ENCODE measurements around the gene RASSF1. TPM values are rescaled to one million over a fixed set of nuclear protein-coding genes. Genes with fewer than 3 reads are reported as not detected.

RASSF1 gene
- total and polyA plus RNA-seq, 2 donors: 17.6 to 40.3 TPM

GRCh38 chr3:50340147-50340447, 539 bp downstream of the RASSF1 start:
- WGBS: 8% methylated on average over 9 of the region's 9 CpGs
- peaks cover 24 to 56% of the 10 kb centered on the region in 2 donors for H3K4me1 ChIP-seq (ENCODE audit: control insufficient read depth in 2 of 2, insufficient read depth in 2 of 2, low read length in 2 of 2)

GRCh38 chr3:50339485-50340146, 1.0 kb downstream of the RASSF1 start:
- Histone ChIP-seq H3K4me3 (ENCODE audit: low read length in 2 of 2) (peak overlapping the region; percentile 16 to 31), H3K27me3 (ENCODE audit: control insufficient read depth in 2 of 2, insufficient read depth in 1 of 2, low read length in 1 of 2) (peaks cover 0 to 32% of the 10 kb centered on the region in 2 donors), H3K36me3 (ENCODE audit: control insufficient read depth in 2 of 2, insufficient read depth in 2 of 2, low read length in 1 of 2) (peaks cover 0 to 2% of the 10 kb centered on the region in 2 donors), H3K4me1 (ENCODE audit: control insufficient read depth in 2 of 2, insufficient read depth in 2 of 2, low read length in 2 of 2) (peaks cover 24 to 60% of the 10 kb centered on the region in 2 donors), H3K9me3 (ENCODE audit: control insufficient read depth in 2 of 2, insufficient read depth in 1 of 2, low read length in 1 of 2) (peaks cover 0 to 4% of the 10 kb centered on the region in 2 donors), H3K27ac (ENCODE audit: low read depth in 1 of 2, low read length in 1 of 2) (no peak overlapping the region)
- 71% methylated on average over 14 of the region's 14 CpGs for WGBS
- no peak for DNase-seq (ENCODE audit: low read depth in 6 of 9, low spot score in 9 of 9)

More at GRCh38 chr3:50340147-50340447, 539 bp downstream of the RASSF1 start:
- H3K36me3 ChIP-seq (ENCODE audit: control insufficient read depth in 2 of 2, insufficient read depth in 2 of 2, low read length in 1 of 2): no peaks in the 10 kb centered on the region
- peak overlapping the region; percentile 16 to 31 for H3K4me3 ChIP-seq (ENCODE audit: low read length in 2 of 2)
- H3K27ac ChIP-seq (ENCODE audit: low read depth in 1 of 2, low read length in 1 of 2): peak overlapping the region; percentile 4 to 77
- no peak for DNase-seq (ENCODE audit: low read depth in 6 of 9, low spot score in 9 of 9)
- peaks cover 0 to 4% of the 10 kb centered on the region in 2 donors for H3K9me3 ChIP-seq (ENCODE audit: control insufficient read depth in 2 of 2, insufficient read depth in 1 of 2, low read length in 1 of 2)
- peaks cover 0 to 32% of the 10 kb centered on the region in 2 donors for H3K27me3 ChIP-seq (ENCODE audit: control insufficient read depth in 2 of 2, insufficient read depth in 1 of 2, low read length in 1 of 2)

GRCh38 chr3:50338965-50339364, 1.7 kb downstream of the RASSF1 start:
- Histone ChIP-seq H3K36me3 (ENCODE audit: control insufficient read depth in 2 of 2, insufficient read depth in 2 of 2, low read length in 1 of 2) (peaks cover 0 to 8% of the 10 kb centered on the region in 2 donors), H3K4me3 (ENCODE audit: low read length in 2 of 2) (peak overlapping the region in 1 of 2 donors; percentile 86), H3K27me3 (ENCODE audit: control insufficient read depth in 2 of 2, insufficient read depth in 1 of 2, low read length in 1 of 2) (peaks cover 0 to 32% of the 10 kb centered on the region in 2 donors), H3K9me3 (ENCODE audit: control insufficient read depth in 2 of 2, insufficient read depth in 1 of 2, low read length in 1 of 2) (peaks cover 0 to 4% of the 10 kb centered on the region in 2 donors), H3K27ac (ENCODE audit: low read depth in 1 of 2, low read length in 1 of 2) (peak overlapping the region; percentile 19 to 61), H3K4me1 (ENCODE audit: control insufficient read depth in 2 of 2, insufficient read depth in 2 of 2, low read length in 2 of 2) (peaks cover 24 to 66% of the 10 kb centered on the region in 2 donors)
- WGBS: 31% methylated on average over 5 of the region's 5 CpGs
- DNase-seq (ENCODE audit: low read depth in 6 of 9, low spot score in 9 of 9): no peak

- WGBS: under 1% methylated on average over 79 of the region's 79 CpGs
- H3K4me1 ChIP-seq (ENCODE audit: control insufficient read depth in 2 of 2, insufficient read depth in 2 of 2, low read length in 2 of 2): peaks cover 24 to 70% of the 10 kb centered on the region in 2 donors
- peak overlapping the region; percentile 96 to 97 for H3K27ac ChIP-seq (ENCODE audit: low read depth in 1 of 2, low read length in 1 of 2)
- H3K36me3 ChIP-seq (ENCODE audit: control insufficient read depth in 2 of 2, insufficient read depth in 2 of 2, low read length in 1 of 2): peaks cover 1 to 15% of the 10 kb centered on the region in 2 donors
- H3K27me3 ChIP-seq (ENCODE audit: control insufficient read depth in 2 of 2, insufficient read depth in 1 of 2, low read length in 1 of 2): peaks cover 0 to 32% of the 10 kb centered on the region in 2 donors
- H3K4me3 ChIP-seq (ENCODE audit: low read length in 2 of 2): peak overlapping the region; percentile 68 to 86
- DNase-seq (ENCODE audit: low read depth in 6 of 9, low spot score in 9 of 9): peak; percentile 78 to 97 (median 87)
- H3K9me3 ChIP-seq (ENCODE audit: control insufficient read depth in 2 of 2, insufficient read depth in 1 of 2, low read length in 1 of 2): peaks cover 0 to 4% of the 10 kb centered on the region in 2 donors
Observed at GRCh38 chr3:50337175-50337861, 3.3 kb downstream of the RASSF1 start.

- H3K9me3 ChIP-seq (ENCODE audit: control insufficient read depth in 2 of 2, insufficient read depth in 1 of 2, low read length in 1 of 2): peaks cover 0 to 4% of the 10 kb centered on the region in 2 donors
- 4% methylated on average over 31 of the region's 31 CpGs for WGBS
- peak in 3 of 9 donors; percentile 30 to 55 (median 42) for DNase-seq (ENCODE audit: low read depth in 6 of 9, low spot score in 9 of 9)
- peak overlapping the region; percentile 68 to 86 for H3K4me3 ChIP-seq (ENCODE audit: low read length in 2 of 2)
- H3K27me3 ChIP-seq (ENCODE audit: control insufficient read depth in 2 of 2, insufficient read depth in 1 of 2, low read length in 1 of 2): peaks cover 0 to 32% of the 10 kb centered on the region in 2 donors
- H3K27ac ChIP-seq (ENCODE audit: low read depth in 1 of 2, low read length in 1 of 2): peak overlapping the region; percentile 96 to 97
- peaks cover 8 to 22% of the 10 kb centered on the region in 2 donors for H3K36me3 ChIP-seq (ENCODE audit: control insufficient read depth in 2 of 2, insufficient read depth in 2 of 2, low read length in 1 of 2)
- H3K4me1 ChIP-seq (ENCODE audit: control insufficient read depth in 2 of 2, insufficient read depth in 2 of 2, low read length in 2 of 2): peaks cover 24 to 69% of the 10 kb centered on the region in 2 donors
Observed at GRCh38 chr3:50336452-50337174, 4.0 kb downstream of the RASSF1 start.

- H3K27ac ChIP-seq (ENCODE audit: low read depth in 1 of 2, low read length in 1 of 2): peak overlapping the region in 1 of 2 donors; percentile 66
- DNase-seq (ENCODE audit: low read depth in 6 of 9, low spot score in 9 of 9): no peak
- H3K9me3 ChIP-seq (ENCODE audit: control insufficient read depth in 2 of 2, insufficient read depth in 1 of 2, low read length in 1 of 2): no peaks in the 10 kb centered on the region
- H3K4me3 ChIP-seq (ENCODE audit: low read length in 2 of 2): no peak overlapping the region
- peaks cover 0 to 13% of the 10 kb centered on the region in 2 donors for H3K27me3 ChIP-seq (ENCODE audit: control insufficient read depth in 2 of 2, insufficient read depth in 1 of 2, low read length in 1 of 2)
- peaks cover 19 to 49% of the 10 kb centered on the region in 2 donors for H3K4me1 ChIP-seq (ENCODE audit: control insufficient read depth in 2 of 2, insufficient read depth in 2 of 2, low read length in 2 of 2)
- peaks cover 29 to 43% of the 10 kb centered on the region in 2 donors for H3K36me3 ChIP-seq (ENCODE audit: control insufficient read depth in 2 of 2, insufficient read depth in 2 of 2, low read length in 1 of 2)
- WGBS: 92% methylated on average over 5 of the region's 5 CpGs
Observed at GRCh38 chr3:50334339-50335075, 6.1 kb downstream of the RASSF1 start.

GRCh38 chr3:50333744-50334328, 6.8 kb downstream of the RASSF1 start:
- Histone ChIP-seq H3K4me1 (ENCODE audit: control insufficient read depth in 2 of 2, insufficient read depth in 2 of 2, low read length in 2 of 2) (peaks cover 16 to 43% of the 10 kb centered on the region in 2 donors), H3K27ac (ENCODE audit: low read depth in 1 of 2, low read length in 1 of 2) (peak overlapping the region; percentile 20 to 66), H3K27me3 (ENCODE audit: control insufficient read depth in 2 of 2, insufficient read depth in 1 of 2, low read length in 1 of 2) (peaks cover 0 to 7% of the 10 kb centered on the region in 2 donors), H3K36me3 (ENCODE audit: control insufficient read depth in 2 of 2, insufficient read depth in 2 of 2, low read length in 1 of 2) (peaks cover 29 to 48% of the 10 kb centered on the region in 2 donors), H3K4me3 (ENCODE audit: low read length in 2 of 2) (no peak overlapping the region), H3K9me3 (ENCODE audit: control insufficient read depth in 2 of 2, insufficient read depth in 1 of 2, low read length in 1 of 2) (no peaks in the 10 kb centered on the region)
- no peak for DNase-seq (ENCODE audit: low read depth in 6 of 9, low spot score in 9 of 9)
- WGBS: 87% methylated on average over 12 of the region's 12 CpGs

GRCh38 chr3:50331364-50331907, 9.2 kb downstream of the RASSF1 start:
- peaks cover 29 to 49% of the 10 kb centered on the region in 2 donors for H3K36me3 ChIP-seq (ENCODE audit: control insufficient read depth in 2 of 2, insufficient read depth in 2 of 2, low read length in 1 of 2)
- WGBS: 98% methylated on average over 19 of the region's 19 CpGs
- no peaks in the 10 kb centered on the region for H3K27me3 ChIP-seq (ENCODE audit: control insufficient read depth in 2 of 2, insufficient read depth in 1 of 2, low read length in 1 of 2)
- no peak for DNase-seq (ENCODE audit: low read depth in 6 of 9, low spot score in 9 of 9)
- peaks cover 0 to 4% of the 10 kb centered on the region in 2 donors for H3K9me3 ChIP-seq (ENCODE audit: control insufficient read depth in 2 of 2, insufficient read depth in 1 of 2, low read length in 1 of 2)
- no peak overlapping the region for H3K27ac ChIP-seq (ENCODE audit: low read depth in 1 of 2, low read length in 1 of 2)
- H3K4me1 ChIP-seq (ENCODE audit: control insufficient read depth in 2 of 2, insufficient read depth in 2 of 2, low read length in 2 of 2): peaks cover 14 to 45% of the 10 kb centered on the region in 2 donors
- H3K4me3 ChIP-seq (ENCODE audit: low read length in 2 of 2): no peak overlapping the region

Data from thymus (tissue), 11 donors.